Dendritic cell treated with granulocyte-macrophage colony-stimulating factor and Interleukin-4, amounts not matched to agents 40 ng/mL and 50 ng/mL, for 4 days (primary cell): ENCODE measurements around the gene SYDE1.
"Not testable (repeated sequence)": the region's sequence is repeated elsewhere in the genome, so short reads cannot be mapped to it uniquely, and the experiment has no call there.

ENCODE experiments used
- H3K27ac Mint-ChIP-seq: one replicate; pipeline ENCODE4 v1.8.0; 2022; ENCODE audit warnings: mild to moderate bottlenecking, mixed read lengths
- H3K27me3 Mint-ChIP-seq: one replicate; pipeline ENCODE4 v1.8.0; 2022; ENCODE audit warnings: mild to moderate bottlenecking, mixed read lengths
- H3K36me3 Mint-ChIP-seq: one replicate; pipeline ENCODE4 v1.8.0; 2022; ENCODE audit warnings: low read depth, mixed read lengths
- H3K4me1 Mint-ChIP-seq: one replicate; pipeline ENCODE4 v1.8.0; 2022; ENCODE audit warnings: low read depth, mixed read lengths
- H3K4me3 Mint-ChIP-seq: one replicate; pipeline ENCODE4 v1.8.0; 2022; ENCODE audit warnings: mild to moderate bottlenecking, moderate library complexity, mixed read lengths
- H3K9me3 Mint-ChIP-seq: one replicate; pipeline ENCODE4 v1.8.0; 2022; ENCODE audit warnings: mixed read lengths
- intact Hi-C: fragments of 100-400 bp; cut with micrococcal nuclease; formaldehyde crosslinking; loops from one replicate; pipeline ENCODE4 v1.15.0; 2022

SYDE1 gene

DNA sequence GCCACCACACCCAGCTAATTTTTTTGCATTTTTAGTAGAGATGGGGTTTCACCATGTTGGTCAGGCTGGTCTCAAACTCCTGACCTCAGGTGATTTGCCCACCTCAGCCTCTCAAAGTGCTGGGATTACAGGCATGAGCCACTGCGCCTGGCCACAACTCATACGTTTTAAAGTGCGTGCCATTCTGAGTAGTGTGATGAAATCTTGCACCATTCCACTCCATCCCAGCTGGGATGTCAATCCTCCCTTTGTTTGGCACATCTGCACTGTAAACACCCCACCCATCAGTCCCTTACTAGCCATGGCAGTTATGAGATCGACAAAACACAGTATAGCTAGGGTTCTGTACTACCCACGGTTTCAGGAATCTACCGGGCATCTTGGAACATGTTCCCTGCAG lies 9.2 kb upstream of the SYDE1 start:
- intact Hi-C loops, H3K4me1 Mint-ChIP-seq, H3K27me3 Mint-ChIP-seq, H3K9me3 Mint-ChIP-seq, H3K36me3 Mint-ChIP-seq, H3K27ac Mint-ChIP-seq, H3K4me3 Mint-ChIP-seq: not testable (repeated sequence)

DNA sequence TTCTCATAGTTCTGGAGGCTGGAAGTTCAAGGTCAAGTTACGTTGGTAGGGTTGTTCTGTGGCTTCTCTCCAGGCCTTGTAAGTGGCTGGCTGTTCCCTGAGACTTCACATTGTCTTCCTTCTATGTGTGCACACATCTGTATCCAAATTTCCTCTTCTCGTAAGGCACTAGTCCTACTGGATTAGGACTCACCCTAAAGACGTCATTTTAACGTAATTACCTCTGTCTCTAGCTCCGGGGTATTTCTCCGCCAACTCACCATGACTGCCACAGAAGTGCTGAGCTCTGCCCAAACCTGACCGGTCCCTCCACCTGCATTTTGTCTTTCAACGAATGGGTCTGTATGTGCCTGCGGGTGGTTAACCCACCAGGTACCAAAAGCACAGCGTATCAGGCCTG lies 8.7 kb upstream of the SYDE1 start:
- intact Hi-C loops: no loop called here
- Mint-ChIP-seq H3K4me3 (no peak overlapping the region), H3K27ac (no peak overlapping the region), H3K9me3 (peaks cover 4% of the 10 kb centered on the region), H3K27me3 (peaks cover 3% of the 10 kb centered on the region), H3K36me3 (no peaks in the 10 kb centered on the region), H3K4me1 (peaks cover 7% of the 10 kb centered on the region)

GRCh38 chr19:15099017-15099582 lies 8.1 kb upstream of the SYDE1 start:
- H3K4me1 Mint-ChIP-seq: peaks cover 7% of the 10 kb centered on the region
- H3K27me3 Mint-ChIP-seq: peaks cover 5% of the 10 kb centered on the region

DNA sequence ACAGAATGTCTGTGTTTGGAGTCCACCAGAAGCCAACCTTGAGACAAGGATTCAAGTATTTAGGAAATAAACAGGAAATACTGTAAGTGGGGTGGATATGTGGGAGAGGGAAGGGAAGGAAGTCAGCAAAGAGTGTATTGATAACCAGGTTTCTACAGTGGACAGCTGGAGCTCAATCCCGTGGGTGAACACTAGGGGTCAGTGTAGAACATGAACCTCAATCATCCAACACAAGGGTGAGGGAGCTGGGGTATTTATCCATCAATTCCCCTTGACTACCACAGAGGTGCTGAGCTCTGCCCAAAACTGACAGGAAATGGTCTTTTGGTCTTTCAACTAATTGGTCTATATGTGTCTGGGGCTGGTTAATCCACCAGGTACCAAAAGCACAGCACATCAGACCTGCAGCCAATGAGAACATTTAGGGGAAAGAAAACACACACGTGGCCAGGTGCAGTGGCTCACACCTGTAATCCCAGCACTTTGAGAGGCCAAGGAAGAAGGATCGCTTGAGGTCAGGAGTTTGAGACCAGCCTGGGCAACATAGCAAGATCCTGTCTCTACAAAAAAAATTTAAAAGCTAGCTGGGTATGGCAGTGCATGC lies 5.6 kb upstream of the SYDE1 start:
- Mint-ChIP-seq H3K9me3 (peaks cover 19% of the 10 kb centered on the region), H3K27ac (no peak overlapping the region), H3K4me1 (peaks cover 2% of the 10 kb centered on the region), H3K36me3 (no peaks in the 10 kb centered on the region), H3K27me3 (peaks cover 28% of the 10 kb centered on the region), H3K4me3 (no peak overlapping the region)
- intact Hi-C loops: no loop called here

More at GRCh38 chr19:15099017-15099582, 8.1 kb upstream of the SYDE1 start:
- Mint-ChIP-seq H3K9me3 (peaks cover 11% of the 10 kb centered on the region), H3K27ac (no peak overlapping the region), H3K36me3 (no peaks in the 10 kb centered on the region), H3K4me3 (no peak overlapping the region)
- intact Hi-C loops: no loop called here

DNA sequence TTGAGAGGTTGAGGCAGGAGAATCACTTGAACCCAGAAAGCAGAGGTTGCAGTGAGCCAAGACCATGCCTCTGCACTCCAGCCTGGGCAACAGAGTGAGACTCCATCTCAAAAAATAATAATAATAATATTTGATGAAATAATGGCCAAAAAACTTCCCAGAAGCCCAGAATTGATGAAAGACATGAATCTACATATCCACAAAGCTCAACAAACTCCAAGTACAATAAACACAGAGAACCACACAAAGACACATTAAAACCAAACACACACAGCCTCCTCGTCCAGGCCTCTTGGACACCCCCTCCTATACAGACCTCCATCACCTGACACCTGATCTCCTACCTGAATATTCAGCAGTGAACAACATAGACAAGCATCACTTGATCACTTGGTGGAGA lies 3.2 kb upstream of the SYDE1 start:
- no peak overlapping the region for H3K4me3 Mint-ChIP-seq
- intact Hi-C loops: no loop called here
- H3K27me3 Mint-ChIP-seq: peaks cover 47% of the 10 kb centered on the region
- H3K36me3 Mint-ChIP-seq: no peaks in the 10 kb centered on the region
- peaks cover 13% of the 10 kb centered on the region for H3K4me1 Mint-ChIP-seq
- H3K9me3 Mint-ChIP-seq: peaks cover 19% of the 10 kb centered on the region
- H3K27ac Mint-ChIP-seq: no peak overlapping the region

GRCh38 chr19:15104411-15104810 lies 2.8 kb upstream of the SYDE1 start:
- H3K36me3 Mint-ChIP-seq: no peaks in the 10 kb centered on the region
- no peak overlapping the region for H3K4me3 Mint-ChIP-seq
- H3K27ac Mint-ChIP-seq: no peak overlapping the region
- peaks cover 51% of the 10 kb centered on the region for H3K27me3 Mint-ChIP-seq
- intact Hi-C loops: no loop called here
- H3K9me3 Mint-ChIP-seq: peaks cover 19% of the 10 kb centered on the region
- H3K4me1 Mint-ChIP-seq: peaks cover 13% of the 10 kb centered on the region

DNA sequence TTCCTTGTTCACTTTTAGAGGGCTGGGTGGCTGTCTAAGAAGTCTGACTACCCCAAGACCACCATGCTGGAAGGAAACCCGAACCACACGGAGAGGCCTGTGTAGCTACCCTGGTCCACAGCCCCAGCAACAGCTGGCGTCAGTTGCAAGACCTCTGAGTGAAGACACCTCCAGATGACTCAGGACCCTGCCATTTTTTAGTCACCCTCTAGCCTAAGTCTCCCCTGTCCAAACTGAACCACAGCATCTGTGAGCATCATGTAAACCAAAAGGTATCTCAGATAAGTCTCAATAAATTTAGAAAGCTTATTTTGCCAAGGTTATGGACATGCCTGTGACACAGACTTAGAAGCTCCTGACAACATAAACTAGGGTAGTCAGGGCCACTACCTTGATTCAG lies 2.2 kb upstream of the SYDE1 start:
- intact Hi-C loops: no loop called here
- H3K27me3 Mint-ChIP-seq: peaks cover 53% of the 10 kb centered on the region

GRCh38 chr19:15108145-15108844 lies 1.1 kb downstream of the SYDE1 start:
- Mint-ChIP-seq H3K27ac (no peak overlapping the region), H3K4me3 (no peak overlapping the region), H3K9me3 (peaks cover 17% of the 10 kb centered on the region), H3K27me3 (peaks cover 53% of the 10 kb centered on the region), H3K36me3 (peaks cover 2% of the 10 kb centered on the region), H3K4me1 (peaks cover 13% of the 10 kb centered on the region)
- intact Hi-C loops: no loop called here

More for the DNA sequence above, 2.2 kb upstream of the SYDE1 start:
- no peaks in the 10 kb centered on the region for H3K36me3 Mint-ChIP-seq
- H3K4me1 Mint-ChIP-seq: peaks cover 13% of the 10 kb centered on the region
- H3K27ac Mint-ChIP-seq: no peak overlapping the region
- peaks cover 19% of the 10 kb centered on the region for H3K9me3 Mint-ChIP-seq
- no peak overlapping the region for H3K4me3 Mint-ChIP-seq

DNA sequence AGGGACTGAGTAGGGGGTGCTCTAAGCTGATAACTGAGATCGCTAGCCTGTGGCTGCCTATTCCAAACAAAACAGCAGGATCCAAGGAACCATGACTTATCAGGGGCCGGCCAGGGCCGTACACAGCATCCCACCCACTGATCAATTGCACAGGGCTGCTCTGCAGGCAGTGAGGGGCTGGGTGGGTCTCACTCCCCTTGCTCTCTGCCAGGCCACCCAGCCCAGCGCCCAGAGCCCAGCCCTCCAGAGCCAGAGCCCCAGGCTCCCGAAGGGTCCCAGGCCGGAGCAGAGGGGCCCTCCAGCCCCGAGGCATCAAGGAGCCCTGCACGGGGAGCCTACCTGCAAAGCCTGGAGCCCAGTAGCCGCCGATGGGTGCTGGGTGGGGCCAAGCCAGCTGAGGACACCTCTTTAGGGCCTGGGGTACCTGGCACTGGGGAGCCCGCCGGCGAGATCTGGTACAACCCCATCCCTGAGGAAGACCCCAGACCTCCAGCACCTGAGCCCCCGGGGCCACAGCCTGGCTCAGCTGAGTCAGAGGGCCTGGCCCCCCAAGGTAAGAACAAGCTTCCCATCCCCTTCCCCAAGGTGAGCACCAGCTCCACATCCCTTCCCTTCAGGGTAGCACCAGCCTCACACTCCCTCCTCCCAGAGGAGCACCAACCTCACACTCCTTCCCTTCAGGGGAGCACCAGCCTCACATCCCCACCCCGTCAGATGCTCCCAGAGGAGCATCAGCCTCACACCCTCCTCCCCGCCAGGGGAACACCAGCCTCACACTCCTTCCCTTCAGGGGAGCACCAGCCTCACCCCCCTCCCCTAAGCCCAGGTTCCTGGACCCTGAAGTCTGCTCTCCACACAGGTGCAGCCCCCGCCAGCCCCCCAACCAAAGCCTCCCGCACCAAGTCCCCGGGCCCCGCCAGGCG lies 1.9 kb downstream of the SYDE1 start:
- H3K4me1 Mint-ChIP-seq: peaks cover 13% of the 10 kb centered on the region
- H3K27ac Mint-ChIP-seq: no peak overlapping the region
- peaks cover 49% of the 10 kb centered on the region for H3K27me3 Mint-ChIP-seq
- H3K4me3 Mint-ChIP-seq: no peak overlapping the region
- H3K9me3 Mint-ChIP-seq: peaks cover 9% of the 10 kb centered on the region
- H3K36me3 Mint-ChIP-seq: peaks cover 10% of the 10 kb centered on the region
- intact Hi-C loops: no loop called here

- Mint-ChIP-seq H3K36me3 (peaks cover 18% of the 10 kb centered on the region), H3K9me3 (peaks cover under 1% of the 10 kb centered on the region), H3K27ac (no peak overlapping the region), H3K4me3 (no peak overlapping the region), H3K27me3 (peaks cover 43% of the 10 kb centered on the region), H3K4me1 (peaks cover 13% of the 10 kb centered on the region)
- intact Hi-C loops: no loop called here
Observed at GRCh38 chr19:15109768-15110417, 2.7 kb downstream of the SYDE1 start.

GRCh38 chr19:15110418-15110815 lies 3.2 kb downstream of the SYDE1 start:
- no peak overlapping the region for H3K27ac Mint-ChIP-seq
- no peak overlapping the region for H3K4me3 Mint-ChIP-seq
- no peaks in the 10 kb centered on the region for H3K9me3 Mint-ChIP-seq
- intact Hi-C loops: no loop called here
- peaks cover 38% of the 10 kb centered on the region for H3K27me3 Mint-ChIP-seq
- peaks cover 23% of the 10 kb centered on the region for H3K36me3 Mint-ChIP-seq
- peaks cover 13% of the 10 kb centered on the region for H3K4me1 Mint-ChIP-seq

- H3K27me3 Mint-ChIP-seq: peaks cover 25% of the 10 kb centered on the region
- intact Hi-C loops: no loop called here
- H3K36me3 Mint-ChIP-seq: peaks cover 36% of the 10 kb centered on the region
- H3K9me3 Mint-ChIP-seq: no peaks in the 10 kb centered on the region
- no peak overlapping the region for H3K4me3 Mint-ChIP-seq
- peaks cover 10% of the 10 kb centered on the region for H3K4me1 Mint-ChIP-seq
- H3K27ac Mint-ChIP-seq: no peak overlapping the region
Observed at GRCh38 chr19:15111758-15112157, 4.6 kb downstream of the SYDE1 start.

DNA sequence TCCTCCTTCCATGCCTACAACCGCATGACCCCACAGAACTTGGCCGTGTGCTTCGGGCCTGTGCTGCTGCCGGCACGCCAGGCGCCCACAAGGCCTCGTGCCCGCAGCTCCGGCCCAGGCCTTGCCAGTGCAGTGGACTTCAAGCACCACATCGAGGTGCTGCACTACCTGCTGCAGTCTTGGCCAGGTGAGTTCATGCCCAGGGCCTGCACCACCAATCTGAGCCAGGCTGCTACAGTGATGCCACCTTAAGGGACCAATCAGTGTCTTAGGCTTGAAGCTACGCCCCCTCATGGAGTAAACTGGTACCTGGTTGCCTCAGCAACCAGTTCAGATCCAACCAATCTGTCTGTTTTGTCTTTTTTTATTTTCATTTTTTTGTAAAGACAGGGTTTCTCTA lies 5.2 kb downstream of the SYDE1 start:
- H3K4me1 Mint-ChIP-seq: peaks cover 6% of the 10 kb centered on the region
- no peaks in the 10 kb centered on the region for H3K9me3 Mint-ChIP-seq
- intact Hi-C loops: no loop called here
- no peak overlapping the region for H3K4me3 Mint-ChIP-seq
- H3K27ac Mint-ChIP-seq: no peak overlapping the region
- peaks cover 20% of the 10 kb centered on the region for H3K27me3 Mint-ChIP-seq
- H3K36me3 Mint-ChIP-seq: peaks cover 42% of the 10 kb centered on the region
